ENCODE results near the gene ABCB10.
"Not testable (repeated sequence)": the region's sequence is repeated elsewhere in the genome, so short reads cannot be mapped to it uniquely, and the experiment has no call there.

The ABCB10 gene

GRCh38 chr1:229558460-229559335, at the start of gene ABCB10:
TSS of gene ABCB10 (minus strand) at chr1:229558707. CDS start at chr1:229558652, 55 bp downstream.
- Histone ChIP-seq H3K4me3 (peak within 1 kb of the TSS; percentile 68 to 98 (median 78)), H3K27ac (peak within 1 kb of the TSS; percentile 68 to 92 (median 84))

GRCh38 chr1:229607370-229607769, 48.9 kb upstream of the ABCB10 start:
- H3K4me3 ChIP-seq: no peak overlapping the region

GRCh38 chr1:229603371-229604005, 45.0 kb upstream of the ABCB10 start:
- Histone ChIP-seq H3K27ac (no peak overlapping the region), H3K4me3 (no peak overlapping the region)

More at GRCh38 chr1:229607370-229607769, 48.9 kb upstream of the ABCB10 start:
- no peak overlapping the region for H3K27ac ChIP-seq

DNA sequence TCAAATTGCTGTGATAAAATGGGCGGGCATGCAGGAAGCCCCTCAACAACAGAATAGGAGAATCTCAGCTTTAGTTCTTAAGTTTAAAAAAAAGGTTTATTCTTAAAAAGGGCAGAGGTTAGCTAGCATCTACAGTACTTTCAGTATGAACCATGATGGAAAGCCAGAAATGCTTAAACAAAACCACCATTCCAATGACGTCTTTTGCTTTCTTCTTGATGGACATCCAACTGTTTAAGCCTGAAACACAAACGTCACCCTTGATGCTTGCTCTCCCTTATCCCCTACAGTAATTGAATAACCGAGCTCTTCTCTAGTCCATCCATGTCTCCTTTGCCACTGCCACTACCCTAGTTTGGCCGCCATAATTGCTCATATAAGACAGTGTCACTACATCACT, 41.7 kb upstream of the ABCB10 start:
- H3K4me3 ChIP-seq: no peak overlapping the region

GRCh38 chr1:229599218-229599954, 40.9 kb upstream of the ABCB10 start:
- no peak overlapping the region for H3K27ac ChIP-seq

More for the DNA sequence above, 41.7 kb upstream of the ABCB10 start:
- H3K27ac ChIP-seq: no peak overlapping the region

GRCh38 chr1:229597877-229598276, 39.4 kb upstream of the ABCB10 start:
- H3K4me3 ChIP-seq: no peak overlapping the region
- peak overlapping the region in 10 of 21 experiments; percentile 21 to 76 (median 45) for H3K27ac ChIP-seq

More at GRCh38 chr1:229599218-229599954, 40.9 kb upstream of the ABCB10 start:
- H3K4me3 ChIP-seq: no peak overlapping the region

GRCh38 chr1:229596925-229597699, 38.6 kb upstream of the ABCB10 start:
- H3K27ac ChIP-seq: peak overlapping the region in 14 of 21 experiments; percentile 18 to 76 (median 42)

GRCh38 chr1:229595876-229596275, 37.4 kb upstream of the ABCB10 start:
- H3K27ac ChIP-seq: peak overlapping the region in 4 of 21 experiments; percentile 20 to 76 (median 54)
- not testable (repeated sequence) for H3K4me3 ChIP-seq

More at GRCh38 chr1:229596925-229597699, 38.6 kb upstream of the ABCB10 start:
- no peak overlapping the region for H3K4me3 ChIP-seq

GRCh38 chr1:229594227-229595008, 35.9 kb upstream of the ABCB10 start:
- Histone ChIP-seq H3K27ac (no peak overlapping the region), H3K4me3 (no peak overlapping the region)

DNA sequence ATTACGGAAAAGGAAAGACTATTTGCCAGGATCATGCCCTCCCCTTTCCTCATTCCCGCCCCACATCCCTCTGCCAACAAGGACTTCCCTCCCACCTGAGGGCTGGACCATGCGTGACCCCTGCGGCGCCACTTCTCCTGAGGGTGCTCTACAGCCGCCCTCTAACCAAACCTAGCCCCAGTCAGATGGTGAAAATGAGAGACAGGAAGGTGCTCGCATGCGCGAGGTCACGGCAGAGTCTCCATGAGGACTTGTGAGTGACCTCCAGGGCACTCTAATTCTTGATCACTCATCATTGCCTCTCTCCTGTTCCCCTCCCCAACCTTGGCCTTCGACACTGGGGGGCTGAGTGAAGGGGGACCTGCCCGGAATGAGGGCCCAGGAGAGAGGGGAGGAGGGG, 35.3 kb upstream of the ABCB10 start:
- H3K27ac ChIP-seq: no peak overlapping the region
- H3K4me3 ChIP-seq: no peak overlapping the region

DNA sequence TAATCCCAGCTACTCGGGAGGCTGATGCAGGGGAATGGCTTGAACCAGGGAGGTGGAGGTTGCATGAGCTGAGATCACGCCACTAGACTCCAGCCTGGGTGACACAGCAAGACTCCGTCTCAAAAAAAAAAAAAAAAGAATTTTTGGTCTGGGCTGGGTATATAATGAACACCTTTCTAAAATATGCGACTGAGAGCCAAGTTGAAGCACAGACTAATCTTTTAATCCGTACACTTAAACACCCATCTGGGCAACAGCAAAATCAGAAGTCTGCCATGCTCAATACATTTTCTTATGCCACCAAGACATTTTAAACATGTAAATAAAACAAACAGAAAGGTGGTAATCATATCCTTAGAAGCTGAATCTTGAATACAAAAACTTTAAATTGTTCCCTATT, 31.6 kb upstream of the ABCB10 start:
- no peak overlapping the region for H3K27ac ChIP-seq

GRCh38 chr1:229585338-229585737, 26.8 kb upstream of the ABCB10 start:
- Histone ChIP-seq H3K27ac (no peak overlapping the region), H3K4me3 (no peak overlapping the region)

More for the DNA sequence above, 31.6 kb upstream of the ABCB10 start:
- no peak overlapping the region for H3K4me3 ChIP-seq

GRCh38 chr1:229582715-229583114, 24.2 kb upstream of the ABCB10 start:
- no peak overlapping the region for H3K4me3 ChIP-seq
- no peak overlapping the region for H3K27ac ChIP-seq

DNA sequence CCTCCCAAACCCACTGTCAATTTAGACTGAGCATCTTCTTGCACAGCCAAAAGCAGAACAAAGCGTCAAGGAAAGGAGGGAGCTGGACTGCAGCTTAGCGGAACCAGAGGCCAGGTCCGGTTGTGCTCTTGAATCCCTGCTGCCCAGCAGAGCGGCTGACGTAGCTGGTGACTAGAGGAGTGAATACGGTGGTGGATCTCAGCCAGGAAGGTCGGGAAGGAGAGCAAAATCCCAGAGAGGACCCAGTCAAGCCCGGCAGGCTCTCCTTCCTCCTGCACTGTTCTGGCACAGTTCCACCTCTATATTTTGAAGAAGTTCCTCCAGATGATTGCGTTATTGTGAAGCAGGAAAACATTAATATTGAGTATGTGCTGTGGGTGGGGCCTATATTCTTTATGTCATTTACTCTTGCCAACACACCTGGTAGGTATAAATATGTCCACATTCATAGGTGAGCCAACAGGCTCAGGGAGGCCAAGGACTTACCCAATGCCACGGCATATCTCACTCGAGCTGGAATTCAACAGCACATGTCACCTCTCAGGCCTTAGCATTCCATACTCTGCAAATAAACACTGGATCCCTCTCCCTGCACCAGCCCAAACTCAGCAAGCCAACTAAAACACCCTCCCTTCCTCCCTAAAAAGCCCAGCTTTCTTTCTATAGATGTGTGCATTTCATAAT, 23.6 kb upstream of the ABCB10 start:
- Histone ChIP-seq H3K4me3 (no peak overlapping the region), H3K27ac (no peak overlapping the region)

GRCh38 chr1:229581485-229581884, 23.0 kb upstream of the ABCB10 start:
- Histone ChIP-seq H3K4me3 (no peak overlapping the region), H3K27ac (no peak overlapping the region)

DNA sequence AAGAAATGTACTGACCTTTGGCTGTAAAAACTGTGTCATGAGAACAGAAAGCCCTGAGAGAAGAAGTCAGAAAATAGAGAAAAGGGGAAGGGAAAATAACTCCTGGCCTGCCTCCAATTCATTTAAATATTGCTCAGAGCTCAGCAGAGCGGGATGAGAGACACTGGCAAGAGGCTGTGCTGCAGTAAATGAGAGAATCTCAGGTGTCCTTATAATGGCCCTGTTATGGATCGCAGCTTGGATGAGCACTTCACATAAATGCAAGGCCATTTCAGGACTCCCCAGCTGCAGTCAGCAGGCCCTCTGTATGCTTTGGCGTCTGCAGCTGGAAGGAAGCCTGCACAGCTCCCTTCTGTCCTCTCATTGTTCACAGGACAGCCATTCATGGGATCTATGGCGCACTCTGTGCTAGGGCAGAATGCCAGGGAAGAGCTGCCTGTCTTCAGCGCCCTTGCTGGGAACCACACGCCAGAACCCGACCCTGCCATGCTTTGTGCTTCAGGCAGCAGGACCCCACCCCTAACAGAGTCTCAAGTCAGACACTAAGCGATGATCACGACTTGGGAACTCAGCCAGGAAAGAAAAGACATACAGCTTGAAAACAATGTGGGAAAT, 20.7 kb upstream of the ABCB10 start:
- Histone ChIP-seq H3K27ac (peak overlapping the region in 13 of 21 experiments; percentile 13 to 64 (median 39)), H3K4me3 (peak overlapping the region in 2 of 7 experiments; percentile 2 to 4)

Data from skin epidermis (tissue), 12 donors.